GM18499 (cell line): ENCODE results near the gene MANEA.
"Not testable (repeated sequence)": the region's sequence is repeated elsewhere in the genome, so short reads cannot be mapped to it uniquely, and the experiment has no call there.

Experiments used
- ATAC-seq: cut with Tn5 transposase; IDR thresholded peaks from one replicate; pipeline ENCODE4 v1.9.1; 2021; ENCODE audit warnings: moderate number of reproducible peaks; ENCODE audit not compliant: insufficient read depth, unreplicated experiment

Gene MANEA, protein sequence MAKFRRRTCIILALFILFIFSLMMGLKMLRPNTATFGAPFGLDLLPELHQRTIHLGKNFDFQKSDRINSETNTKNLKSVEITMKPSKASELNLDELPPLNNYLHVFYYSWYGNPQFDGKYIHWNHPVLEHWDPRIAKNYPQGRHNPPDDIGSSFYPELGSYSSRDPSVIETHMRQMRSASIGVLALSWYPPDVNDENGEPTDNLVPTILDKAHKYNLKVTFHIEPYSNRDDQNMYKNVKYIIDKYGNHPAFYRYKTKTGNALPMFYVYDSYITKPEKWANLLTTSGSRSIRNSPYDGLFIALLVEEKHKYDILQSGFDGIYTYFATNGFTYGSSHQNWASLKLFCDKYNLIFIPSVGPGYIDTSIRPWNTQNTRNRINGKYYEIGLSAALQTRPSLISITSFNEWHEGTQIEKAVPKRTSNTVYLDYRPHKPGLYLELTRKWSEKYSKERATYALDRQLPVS

DNA sequence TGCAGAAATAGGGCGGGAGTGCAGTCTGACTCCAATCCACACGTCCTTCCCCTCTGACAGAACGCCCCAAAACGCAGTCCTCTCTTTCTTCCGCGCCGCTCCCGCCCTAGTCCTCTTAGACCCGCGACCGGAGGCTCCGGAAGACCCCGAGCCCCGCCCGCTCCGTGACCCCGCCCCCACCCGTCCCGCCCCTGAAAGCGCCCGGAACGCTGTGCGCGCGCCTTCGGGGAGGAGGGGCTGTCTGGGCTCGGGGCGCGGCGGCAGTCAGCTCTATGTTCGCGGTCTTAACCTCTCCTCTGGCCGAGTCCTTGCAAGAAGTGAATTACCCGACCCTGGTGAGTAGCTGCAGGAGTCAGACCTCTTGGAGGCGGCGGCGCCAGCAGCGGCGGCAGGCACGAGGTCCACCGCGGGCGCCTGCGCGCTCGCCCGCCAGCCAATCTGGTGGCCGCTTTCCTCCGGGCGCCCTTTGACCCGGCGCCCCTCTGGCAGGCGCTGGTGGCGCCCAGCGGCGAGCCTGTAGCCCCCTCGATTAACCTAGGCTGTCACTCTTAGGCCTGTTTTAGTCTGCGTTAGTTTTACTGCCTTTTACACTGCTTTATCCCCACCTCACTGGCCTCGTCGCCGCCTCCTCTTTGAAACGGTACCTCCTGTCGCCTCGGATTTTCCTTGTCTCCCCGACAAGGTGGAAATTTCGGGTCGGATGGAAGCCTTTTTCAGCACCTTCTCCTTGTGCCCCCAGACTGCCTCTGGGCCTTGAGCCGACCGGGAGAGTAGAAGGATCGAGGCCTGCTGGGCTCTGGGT, at the start of gene MANEA:
TSS of gene MANEA (plus strand) at position 232 of the 802 bp plus-strand sequence. CDS start 8,905 bp downstream, outside the sequence.
- ATAC-seq: peak; percentile 42

DNA sequence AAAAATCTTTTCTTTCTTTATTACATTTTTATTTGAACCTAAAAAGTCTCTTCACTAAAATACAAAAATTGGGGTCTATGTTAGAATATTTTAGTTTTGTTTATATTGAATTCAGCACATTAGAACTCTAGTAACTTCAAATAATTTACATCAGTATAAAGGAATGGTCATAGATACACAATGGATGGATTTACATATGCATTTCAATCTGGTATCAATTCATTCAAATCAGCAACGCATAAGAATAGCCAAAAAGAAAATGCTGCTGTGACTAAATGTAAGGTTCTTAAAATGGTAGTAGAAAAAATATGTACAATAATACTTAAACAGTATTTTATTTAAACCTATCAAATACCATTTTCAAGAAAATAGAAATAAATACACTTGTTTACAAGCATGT, 47.6 kb upstream of the MANEA start:
- no peak for ATAC-seq

DNA sequence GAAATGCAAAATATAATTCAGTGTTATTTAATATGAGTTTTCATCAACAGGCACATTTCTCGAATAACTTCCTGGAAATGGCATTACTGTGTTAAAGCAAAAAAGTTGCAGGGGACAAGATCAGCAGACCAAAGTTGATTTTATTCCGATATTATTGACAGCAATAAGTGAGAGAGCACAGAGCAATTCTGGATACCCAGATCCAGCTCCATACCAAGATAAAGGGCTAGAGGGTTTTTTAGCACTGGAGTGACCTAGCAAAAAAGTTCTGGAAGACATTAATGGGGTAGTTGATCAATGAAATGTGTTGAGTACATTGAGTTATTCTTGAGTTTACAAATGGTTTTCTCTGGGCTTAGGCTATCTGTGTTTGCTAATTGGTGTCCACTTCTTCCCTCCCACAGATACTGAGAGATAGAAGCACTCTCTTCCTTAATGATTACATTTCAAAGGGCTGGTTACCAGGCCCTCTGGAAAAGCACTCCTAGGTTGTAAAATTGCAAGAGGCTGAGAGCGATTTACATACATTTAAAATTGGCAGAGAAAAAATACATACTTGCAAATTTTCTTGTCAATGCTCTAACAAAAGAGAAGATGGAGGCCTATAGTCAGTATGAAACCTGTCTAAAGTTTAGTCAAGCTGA, 47.0 kb upstream of the MANEA start:
- no peak for ATAC-seq

DNA sequence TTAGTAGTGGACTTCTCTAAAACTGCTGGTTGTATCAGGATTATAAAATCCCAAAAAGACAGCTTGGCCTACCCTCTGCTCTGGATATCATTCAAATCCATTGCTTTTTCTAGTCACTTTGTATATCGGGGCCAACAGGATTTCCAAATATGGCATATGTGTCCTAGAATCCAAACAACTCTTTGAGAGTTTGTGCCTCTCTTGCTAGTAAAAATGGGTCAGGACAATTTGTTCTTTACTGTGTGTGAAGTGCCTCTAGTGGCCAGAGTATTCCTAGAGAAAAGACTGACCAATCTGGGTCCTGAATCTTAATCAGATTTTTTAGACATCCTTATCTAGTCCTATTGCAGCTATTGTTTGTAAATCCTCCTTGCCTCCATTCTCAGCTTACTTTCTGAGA, 33.5 kb upstream of the MANEA start:
- ATAC-seq: no peak

DNA sequence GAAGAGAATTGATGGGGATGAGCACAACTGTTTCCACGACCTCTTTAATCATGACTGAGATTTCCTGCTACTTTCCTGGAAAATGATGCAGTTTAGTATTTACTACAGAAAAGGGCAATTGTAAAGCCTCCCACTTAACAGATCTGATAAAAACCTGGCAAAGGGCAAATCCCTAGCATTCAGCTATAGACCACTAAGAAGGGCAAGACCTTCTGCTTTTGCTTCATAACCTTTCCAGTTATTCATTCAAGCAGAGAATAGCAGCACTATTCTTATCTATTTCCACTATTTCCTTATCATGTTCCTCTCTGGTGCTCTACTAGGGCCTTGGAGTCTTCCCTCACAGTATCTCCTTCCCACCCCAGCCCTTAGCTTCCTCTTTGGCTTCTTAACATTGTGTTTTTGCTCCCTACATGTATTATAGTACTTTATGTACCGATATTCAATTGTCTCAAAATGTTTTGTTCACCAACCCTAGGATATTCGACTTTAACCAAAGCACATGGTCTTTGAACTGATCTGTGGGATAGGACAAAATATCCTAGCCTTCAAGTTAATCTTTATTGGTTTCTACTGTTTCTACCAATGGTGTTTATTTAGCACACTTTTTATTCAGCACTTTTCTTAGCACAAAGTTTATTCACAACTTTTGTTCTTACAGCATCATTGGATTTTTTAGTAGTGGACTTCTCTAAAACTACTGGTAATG, 32.7 kb upstream of the MANEA start:
- ATAC-seq: no peak

DNA sequence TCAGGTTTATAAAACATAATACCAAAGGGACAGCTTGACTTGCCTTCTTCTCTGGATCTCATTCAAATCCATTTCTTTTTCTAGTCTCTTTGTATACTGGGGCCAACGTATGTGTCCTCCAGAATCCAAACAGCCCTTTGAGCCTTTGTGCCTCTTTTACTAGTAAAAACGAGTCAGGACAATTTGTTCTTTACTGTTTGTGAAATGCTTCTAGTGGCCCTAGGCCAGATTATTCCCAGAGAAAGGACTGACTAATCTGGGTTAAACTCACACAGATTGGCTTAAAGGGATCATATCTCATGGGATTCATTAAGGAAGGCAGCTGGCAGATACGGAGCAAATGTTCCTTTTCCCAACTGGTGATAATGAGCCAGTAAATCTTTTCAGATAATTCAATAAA, 32.1 kb upstream of the MANEA start:
- no peak for ATAC-seq

DNA sequence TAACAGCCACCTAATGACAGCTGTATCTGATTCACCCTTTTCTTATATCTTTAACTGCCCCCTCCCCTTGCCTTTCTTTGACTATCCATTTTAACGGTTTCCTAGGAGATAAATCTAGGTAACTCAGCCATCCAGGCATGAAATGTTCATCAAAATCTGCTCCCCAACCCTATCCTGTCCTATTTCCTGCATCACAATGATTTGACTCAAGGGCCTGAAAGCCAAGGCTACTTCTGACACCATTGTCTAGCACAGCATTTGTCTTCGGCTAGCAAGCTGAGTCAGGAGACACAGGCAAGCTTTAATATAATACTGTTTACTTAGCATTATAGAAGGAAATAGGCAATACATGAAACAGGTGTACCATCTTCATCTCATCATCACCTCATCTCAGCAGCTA, 31.6 kb upstream of the MANEA start:
- ATAC-seq: no peak

DNA sequence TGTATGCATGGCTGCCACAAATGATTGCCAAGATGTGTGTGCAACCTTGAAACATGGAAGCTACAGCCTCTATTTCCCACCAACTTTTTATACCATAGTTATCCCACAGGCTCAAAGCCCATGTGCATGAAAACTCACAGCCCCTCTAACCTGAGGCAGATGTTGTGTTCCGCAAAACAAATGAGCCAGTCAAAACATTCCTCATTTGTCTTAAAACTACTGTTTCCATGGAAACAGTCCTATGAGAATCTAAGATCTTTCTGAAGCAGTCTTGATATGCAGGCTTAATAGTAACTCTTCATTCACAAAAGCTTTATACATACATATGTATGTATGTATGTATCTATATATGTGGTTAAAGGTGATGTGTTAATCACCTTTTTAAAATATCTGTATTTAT, 31.2 kb upstream of the MANEA start:
- no peak for ATAC-seq

DNA sequence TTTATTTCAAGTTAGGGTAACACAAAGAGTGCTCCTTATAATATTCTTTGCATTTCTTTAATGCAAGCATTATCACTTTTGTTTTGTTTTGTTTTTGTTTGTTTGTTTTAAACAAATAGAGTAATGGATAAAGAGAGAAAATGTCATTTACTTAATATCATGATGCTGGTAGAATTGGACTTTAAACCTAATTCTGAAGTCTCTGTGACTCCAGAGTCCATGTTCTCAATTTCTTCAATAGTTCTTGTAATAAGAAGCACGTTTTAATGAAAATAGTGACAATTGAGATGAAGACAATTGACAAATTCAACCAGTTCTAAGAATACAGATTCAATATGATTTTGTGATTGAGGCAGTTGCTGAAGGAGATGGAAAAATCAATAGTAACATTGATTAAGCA, 30.3 kb upstream of the MANEA start:
- no peak for ATAC-seq

DNA sequence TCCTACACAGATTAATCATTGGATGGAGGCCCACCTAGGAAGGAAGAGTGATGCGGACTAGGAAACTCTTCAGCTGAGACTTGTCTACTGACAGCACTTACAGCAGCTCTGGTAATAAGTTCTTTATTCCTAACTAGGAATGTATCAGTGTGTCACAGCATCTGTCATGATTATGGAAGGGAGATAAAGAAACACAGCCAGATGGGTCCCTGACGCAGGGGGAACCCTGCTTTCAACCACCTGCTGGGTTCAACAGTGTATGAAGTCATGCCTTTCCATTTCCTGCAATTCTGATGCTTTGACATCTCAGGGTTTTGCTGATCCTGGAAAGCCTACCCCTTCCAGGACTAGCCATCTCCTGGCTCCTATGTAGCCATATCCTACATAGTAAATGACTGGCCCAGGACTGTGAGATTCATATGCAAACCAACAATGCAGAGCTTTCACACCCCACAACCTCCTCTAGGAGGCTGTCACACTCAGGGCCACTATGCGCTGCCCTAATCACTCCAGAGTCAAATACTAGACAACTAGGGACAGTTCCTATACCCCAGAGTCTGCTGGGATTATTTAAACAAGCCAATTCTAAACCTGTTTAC, 29.0 kb upstream of the MANEA start:
- ATAC-seq: no peak

DNA sequence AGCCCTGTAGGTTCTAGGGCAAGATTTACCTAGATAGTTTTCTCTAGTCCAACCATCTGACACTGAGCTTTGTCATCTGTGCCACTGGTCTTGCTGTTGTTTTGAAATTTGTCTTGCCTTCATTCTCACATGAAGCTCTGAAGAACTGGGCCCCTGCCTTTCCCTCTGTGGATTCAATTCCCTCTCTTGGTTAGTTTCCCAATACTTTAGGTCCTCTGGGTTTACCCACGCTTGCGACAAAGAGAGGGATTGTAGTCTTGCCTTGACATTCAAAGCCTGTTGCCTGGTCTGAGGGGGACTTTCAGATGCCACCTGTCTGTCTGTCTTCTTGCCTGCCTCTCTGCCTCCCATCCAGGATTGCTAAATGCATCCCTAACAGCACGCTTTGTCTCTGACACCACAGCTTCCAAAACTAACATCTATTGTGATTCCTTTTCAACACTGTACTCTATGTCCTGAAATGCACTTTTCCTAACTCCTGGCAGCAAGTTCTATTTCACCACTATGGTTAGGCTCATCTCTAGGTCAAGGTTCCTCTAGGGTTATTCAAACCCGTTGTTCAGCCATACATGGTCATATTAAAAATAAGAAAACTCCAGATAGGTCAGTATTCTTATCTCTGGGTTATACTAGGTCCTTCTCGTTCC, 25.5 kb upstream of the MANEA start:
- ATAC-seq: no peak

DNA sequence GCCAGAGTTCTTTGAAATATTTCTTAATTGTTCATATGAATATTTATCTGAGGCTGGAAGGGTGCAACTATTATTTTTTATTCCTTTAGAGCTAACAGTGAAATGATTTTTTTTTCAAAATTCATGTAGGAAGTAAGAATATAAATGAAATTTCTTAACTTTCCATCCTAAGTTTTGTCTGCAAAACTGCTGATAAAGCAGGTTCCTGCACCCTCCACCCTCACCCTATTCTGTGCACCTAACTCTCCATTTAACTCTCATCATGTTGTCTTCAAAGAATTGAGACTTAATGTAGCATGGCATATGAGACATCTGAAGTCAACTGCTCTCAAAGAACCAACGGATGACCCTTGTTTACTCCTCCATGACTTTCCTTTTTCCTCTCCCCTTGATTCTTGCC, 23.5 kb upstream of the MANEA start:
- ATAC-seq: no peak

DNA sequence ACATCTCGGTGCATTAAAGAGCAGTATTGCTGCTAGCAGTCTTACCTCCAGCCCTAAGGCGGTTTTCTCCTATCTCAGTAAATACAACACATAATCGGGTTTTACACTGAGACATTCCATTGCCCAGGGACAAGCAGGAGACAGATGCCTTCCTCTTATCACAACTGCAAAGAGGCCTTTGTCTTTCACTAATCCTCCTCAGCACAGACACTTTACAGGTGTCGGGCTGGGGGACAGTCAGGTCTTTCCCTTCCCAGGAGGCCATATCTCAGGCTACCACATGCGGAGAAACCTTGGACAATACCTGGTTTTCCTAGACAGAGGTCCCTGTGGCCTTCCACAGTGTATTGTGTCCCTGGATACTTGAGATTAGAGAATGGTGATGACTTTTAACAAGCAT, 16.4 kb upstream of the MANEA start:
- ATAC-seq: not testable (repeated sequence)

DNA sequence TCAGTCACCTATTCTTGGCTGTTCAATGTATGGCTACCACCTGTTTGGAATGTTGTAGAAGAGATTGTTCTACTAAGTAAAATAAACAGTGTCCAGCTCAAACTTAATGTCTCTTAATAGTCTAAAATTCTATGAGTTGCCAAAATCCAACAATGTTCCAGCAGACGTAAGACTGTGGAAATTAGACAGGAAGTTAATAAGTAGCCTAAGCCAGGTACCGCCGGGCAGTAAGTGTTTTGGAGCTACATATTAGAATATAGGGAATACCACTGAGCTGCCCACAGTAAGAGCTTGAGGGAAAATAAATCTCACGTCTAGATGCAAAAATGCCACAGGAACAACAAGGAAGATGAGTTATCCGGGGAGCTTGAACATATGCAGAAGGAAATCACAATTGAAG, 7.8 kb upstream of the MANEA start:
- ATAC-seq: no peak

DNA sequence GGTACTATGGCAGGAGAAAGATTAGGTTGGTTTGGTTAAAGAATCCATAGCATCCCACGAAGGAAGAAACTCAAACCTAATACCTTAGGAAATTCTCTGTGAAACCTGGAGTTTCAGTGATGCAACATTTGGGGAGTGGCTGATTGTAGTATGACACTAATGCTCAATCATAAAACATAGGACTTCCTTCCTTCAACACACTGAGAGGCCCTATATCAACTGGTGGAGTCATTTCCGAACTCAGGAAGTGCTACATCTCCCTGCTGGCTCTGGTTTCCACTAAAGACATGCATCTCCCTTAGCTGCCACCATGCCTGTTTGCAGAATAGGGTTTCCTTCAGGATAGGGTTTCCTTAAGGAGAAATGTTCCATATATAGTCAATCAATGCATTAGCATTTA, 5.2 kb upstream of the MANEA start:
- no peak for ATAC-seq

DNA sequence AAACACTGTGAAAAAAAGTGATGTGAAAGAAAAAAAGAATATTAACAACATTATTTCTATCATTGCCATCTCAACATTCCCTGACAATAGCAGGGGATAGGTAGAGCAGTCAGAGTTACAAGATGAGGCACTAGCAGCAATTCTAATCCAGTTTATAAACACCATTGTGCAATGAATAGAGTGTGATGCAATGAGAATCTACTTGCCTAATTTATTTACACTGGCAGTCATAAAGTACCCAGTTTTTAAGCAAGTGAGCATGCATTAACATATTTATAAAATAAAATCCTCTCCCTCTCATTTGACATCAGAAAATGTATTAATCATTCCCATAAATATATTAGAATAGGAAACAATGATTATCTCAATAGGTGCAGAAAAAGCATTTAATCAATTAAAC, 2.5 kb upstream of the MANEA start:
- ATAC-seq: no peak

DNA sequence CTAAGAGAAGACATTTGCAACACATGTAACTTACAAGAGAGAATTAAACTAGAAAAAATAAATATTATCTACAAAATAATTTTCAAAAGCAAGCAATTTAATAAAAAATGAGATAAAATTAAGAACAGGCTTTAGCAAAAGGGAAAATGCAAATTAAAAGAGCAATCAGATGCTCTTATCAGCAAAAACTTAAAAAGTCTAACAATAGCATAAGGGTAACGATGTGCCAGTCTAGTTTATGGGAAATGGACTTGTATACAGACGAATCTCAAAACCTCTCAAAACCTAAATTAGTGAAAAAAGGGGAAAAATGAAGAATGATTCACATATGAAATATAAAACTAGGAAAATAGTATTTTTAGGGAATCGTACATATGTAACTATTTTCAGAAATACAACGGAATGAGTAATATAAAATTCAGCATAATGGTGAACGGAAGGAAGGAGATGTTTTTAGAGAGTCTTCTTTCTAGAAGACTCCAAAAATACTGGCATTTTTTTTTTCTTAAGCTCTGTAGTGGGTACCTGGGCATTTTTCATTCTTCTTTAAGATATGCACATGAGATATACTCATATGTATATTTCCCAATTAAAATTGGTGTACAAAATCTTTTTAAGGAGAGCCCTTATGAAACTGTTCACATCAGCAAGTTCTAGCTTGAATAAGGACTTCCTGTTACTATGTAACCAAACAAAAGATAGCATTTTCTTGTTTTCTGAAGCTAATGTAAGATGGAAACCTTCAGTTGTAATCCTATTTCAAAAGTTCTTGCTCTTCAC, 927 bp upstream of the MANEA start:
- peak; percentile 19 for ATAC-seq

DNA sequence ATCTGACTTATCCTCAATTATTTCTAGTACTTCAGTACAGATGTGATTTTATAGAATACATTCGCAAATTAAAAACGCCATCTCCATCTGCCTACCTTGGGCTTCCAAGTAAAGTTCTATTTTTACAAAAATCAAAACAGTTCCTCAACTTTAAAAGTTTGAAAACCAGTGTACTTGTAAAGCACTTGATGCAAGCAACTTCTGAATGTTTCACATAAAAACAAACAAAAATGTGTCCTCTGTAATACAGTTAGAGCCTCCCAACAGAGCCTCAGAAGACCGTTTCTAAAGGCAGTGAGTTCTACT, 384 bp upstream of the MANEA start:
- ATAC-seq: no peak

DNA sequence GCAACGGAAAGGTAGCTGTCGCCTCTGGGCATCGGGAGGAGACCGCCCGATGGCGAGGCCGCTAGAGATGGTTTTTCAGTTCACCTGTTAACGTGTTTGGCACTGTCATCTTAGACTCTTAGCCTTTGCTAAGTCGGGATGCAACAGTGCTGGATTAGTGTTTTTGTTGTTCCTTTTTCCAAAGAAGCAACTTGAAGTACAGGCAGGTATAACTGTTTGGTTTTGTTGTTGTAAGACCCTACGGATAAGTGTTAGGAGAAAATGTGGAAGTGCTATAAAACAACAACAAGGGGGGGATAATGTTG, 723 bp downstream of the MANEA start:
- ATAC-seq: no peak
